Panc1 (cell line): ENCODE results near the gene TTC9B. TPM values are rescaled to one million over a fixed set of nuclear protein-coding genes. Genes with fewer than 3 reads are reported as not detected.

ENCODE experiments used
- ATAC-seq: fragments of 200-7000 bp; cut with Tn5 transposase; 2 replicates; pipeline ENCODE4 v1.9.1; 2020; ENCODE audit warnings: mild to moderate bottlenecking, moderate library complexity
- BruUV-seq: library from RNA; stranded (reverse); fragments of 400-500 nt; replicated peaks from 2 replicates; lab custom pipeline; 2021; lab: Mats Ljungman, UMichigan
- CTCF ChIA-PET: fragments of 300-600 bp; sonication (Branson Sonifier 250); formaldehyde crosslinking; loops from one replicate; lab custom pipeline; 2022; ENCODE audit warnings: antibody characterized with exemption; lab: Charles Lee
- POLR2A ChIA-PET: fragments of 300-600 bp; sonication (Branson Sonifier 250); formaldehyde crosslinking; loops from one replicate; lab custom pipeline; 2022; ENCODE audit warnings: antibody characterized with exemption; lab: Charles Lee
- DNase-seq: peaks from one replicate; pipeline ENCODE4 v3.0.0-alpha.2; 2010; ENCODE audit warnings: low read depth, low spot score
- H3K27ac ChIP-seq: 2 replicates; pipeline ENCODE4 v1.5.1; 2011; ENCODE audit warnings: mild to moderate bottlenecking, low read length, inconsistent platforms
- H3K27me3 ChIP-seq: fragments of 200-500 bp; sonication (Bioruptor generic); 2 replicates; pipeline ENCODE4 v1.6.0; 2014; ENCODE audit warnings: low read length, inconsistent platforms; ENCODE audit not compliant: control insufficient read depth, insufficient read depth
- H3K36me3 ChIP-seq: fragments of 200-500 bp; sonication (Bioruptor generic); 2 replicates; pipeline ENCODE4 v1.5.1; 2014; ENCODE audit warnings: inconsistent platforms, mild to moderate bottlenecking, low read length, moderate library complexity; ENCODE audit not compliant: control insufficient read depth, insufficient read depth
- H3K4me1 ChIP-seq: 2 replicates; pipeline ENCODE4 v1.5.1; 2011; ENCODE audit warnings: inconsistent platforms, mild to moderate bottlenecking, low read length, moderate library complexity; ENCODE audit not compliant: control insufficient read depth, insufficient read depth
- H3K4me3 ChIP-seq, 2 experiments: 2 replicates each; pipeline ENCODE4 v1.5.1; 2011 to 2012; ENCODE audit warnings: low read depth in 2 of 2, low read length in 2 of 2, mild to moderate bottlenecking in 2 of 2, inconsistent platforms in 1 of 2, moderate library complexity in 1 of 2
- H3K9me3 ChIP-seq: fragments of 200-500 bp; sonication (Bioruptor generic); 2 replicates; pipeline ENCODE4 v1.5.1; 2014; ENCODE audit warnings: low read depth, mild to moderate bottlenecking, inconsistent platforms, low read length, moderate library complexity; ENCODE audit not compliant: control insufficient read depth, insufficient read depth
- POLR2AphosphoS5 ChIP-seq: IDR thresholded peaks from 2 replicates; pipeline ENCODE4 v1.6.1; 2012; ENCODE audit warnings: mild to moderate bottlenecking, low read depth, low read length, moderate library complexity
- SIN3A ChIP-seq: IDR thresholded peaks from 2 replicates; pipeline ENCODE4 v1.6.1; 2012; ENCODE audit warnings: low read depth, mild to moderate bottlenecking, low read length, moderate library complexity, borderline replicate concordance; ENCODE audit not compliant: insufficient read depth
- TCF7L2 ChIP-seq: IDR thresholded peaks from 2 replicates; pipeline ENCODE4 v1.6.1; 2011; ENCODE audit warnings: mild to moderate bottlenecking, low read depth, low read length, inconsistent platforms
- in situ Hi-C: cut with HindIII; loops from 2 replicates; pipeline ENCODE4 v1.10.0; 2016; ENCODE audit warnings: low sequenced_read_pairs, low pct_unique_long_range_greater_than_20kb
- intact Hi-C: fragments of 100-400 bp; cut with micrococcal nuclease; formaldehyde crosslinking; loops from one replicate; pipeline ENCODE4 v1.10.0; 2022; ENCODE audit not compliant: unreplicated experiment
- total RNA-seq: library from RNA; stranded (reverse); gene quantifications from one replicate; pipeline ENCODE4 v1.2.1, GENCODE V29; 2021; ENCODE audit not compliant: unreplicated experiment
- TF ChIP-seq, protein P1 (sequence below): fragments of 450-650 bp; IDR thresholded peaks from 2 replicates; pipeline ENCODE4 v1.5.1; 2017; ENCODE audit warnings: mild to moderate bottlenecking
- TF ChIP-seq, protein P2 (sequence below), 2 experiments: IDR thresholded peaks; 2 replicates each; pipeline ENCODE4 v1.6.1; 2011 to 2012; ENCODE audit warnings: low read depth in 2 of 2, control low read depth in 1 of 2, low read length in 1 of 2, mild to moderate bottlenecking in 1 of 2, moderate library complexity in 1 of 2; ENCODE audit not compliant: insufficient read depth in 1 of 2

TTC9B gene
- total RNA-seq, 1 experiment from 2014 or later: 2.3 TPM

DNA sequence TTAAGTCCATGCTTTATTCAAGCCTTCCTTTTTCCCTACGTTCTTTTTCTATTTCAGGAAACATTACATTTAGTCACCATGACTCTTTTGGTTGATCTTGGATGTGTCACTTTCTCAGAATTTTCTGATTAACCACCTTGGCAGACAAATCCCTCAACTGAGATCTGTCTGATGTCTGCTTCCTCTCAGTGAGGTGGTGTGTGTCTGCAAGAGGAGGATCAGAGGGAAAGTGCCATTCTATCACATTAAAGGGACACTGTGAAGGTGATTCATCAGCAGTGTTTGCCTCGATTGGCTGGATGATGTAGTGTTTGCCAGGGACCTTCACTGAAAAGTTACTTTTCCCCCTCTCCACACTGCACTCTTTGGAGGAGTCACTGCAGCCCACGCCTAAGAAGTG lies 11.3 kb upstream of the TTC9B start:
- Histone ChIP-seq H3K9me3 (no peaks in the 10 kb centered on the region), H3K4me3 (no peak overlapping the region), H3K27ac (no peak overlapping the region), H3K4me1 (peaks cover 48% of the 10 kb centered on the region), H3K36me3 (peaks cover 10% of the 10 kb centered on the region; the same call in 1 of the 2 replicates), H3K27me3 (peaks cover 11% of the 10 kb centered on the region; the same call in 1 of the 2 replicates)
- DNase-seq (peak; percentile 100), ATAC-seq (peak; percentile 1; the same call in 1 of the 2 replicates)
- TF ChIP-seq POLR2AphosphoS5 (no peak), TCF7L2 (no peak), SIN3A (no peak)
- TF ChIP-seq, protein P1, sequence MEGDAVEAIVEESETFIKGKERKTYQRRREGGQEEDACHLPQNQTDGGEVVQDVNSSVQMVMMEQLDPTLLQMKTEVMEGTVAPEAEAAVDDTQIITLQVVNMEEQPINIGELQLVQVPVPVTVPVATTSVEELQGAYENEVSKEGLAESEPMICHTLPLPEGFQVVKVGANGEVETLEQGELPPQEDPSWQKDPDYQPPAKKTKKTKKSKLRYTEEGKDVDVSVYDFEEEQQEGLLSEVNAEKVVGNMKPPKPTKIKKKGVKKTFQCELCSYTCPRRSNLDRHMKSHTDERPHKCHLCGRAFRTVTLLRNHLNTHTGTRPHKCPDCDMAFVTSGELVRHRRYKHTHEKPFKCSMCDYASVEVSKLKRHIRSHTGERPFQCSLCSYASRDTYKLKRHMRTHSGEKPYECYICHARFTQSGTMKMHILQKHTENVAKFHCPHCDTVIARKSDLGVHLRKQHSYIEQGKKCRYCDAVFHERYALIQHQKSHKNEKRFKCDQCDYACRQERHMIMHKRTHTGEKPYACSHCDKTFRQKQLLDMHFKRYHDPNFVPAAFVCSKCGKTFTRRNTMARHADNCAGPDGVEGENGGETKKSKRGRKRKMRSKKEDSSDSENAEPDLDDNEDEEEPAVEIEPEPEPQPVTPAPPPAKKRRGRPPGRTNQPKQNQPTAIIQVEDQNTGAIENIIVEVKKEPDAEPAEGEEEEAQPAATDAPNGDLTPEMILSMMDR: no peak
- TF ChIP-seq, protein P2, sequence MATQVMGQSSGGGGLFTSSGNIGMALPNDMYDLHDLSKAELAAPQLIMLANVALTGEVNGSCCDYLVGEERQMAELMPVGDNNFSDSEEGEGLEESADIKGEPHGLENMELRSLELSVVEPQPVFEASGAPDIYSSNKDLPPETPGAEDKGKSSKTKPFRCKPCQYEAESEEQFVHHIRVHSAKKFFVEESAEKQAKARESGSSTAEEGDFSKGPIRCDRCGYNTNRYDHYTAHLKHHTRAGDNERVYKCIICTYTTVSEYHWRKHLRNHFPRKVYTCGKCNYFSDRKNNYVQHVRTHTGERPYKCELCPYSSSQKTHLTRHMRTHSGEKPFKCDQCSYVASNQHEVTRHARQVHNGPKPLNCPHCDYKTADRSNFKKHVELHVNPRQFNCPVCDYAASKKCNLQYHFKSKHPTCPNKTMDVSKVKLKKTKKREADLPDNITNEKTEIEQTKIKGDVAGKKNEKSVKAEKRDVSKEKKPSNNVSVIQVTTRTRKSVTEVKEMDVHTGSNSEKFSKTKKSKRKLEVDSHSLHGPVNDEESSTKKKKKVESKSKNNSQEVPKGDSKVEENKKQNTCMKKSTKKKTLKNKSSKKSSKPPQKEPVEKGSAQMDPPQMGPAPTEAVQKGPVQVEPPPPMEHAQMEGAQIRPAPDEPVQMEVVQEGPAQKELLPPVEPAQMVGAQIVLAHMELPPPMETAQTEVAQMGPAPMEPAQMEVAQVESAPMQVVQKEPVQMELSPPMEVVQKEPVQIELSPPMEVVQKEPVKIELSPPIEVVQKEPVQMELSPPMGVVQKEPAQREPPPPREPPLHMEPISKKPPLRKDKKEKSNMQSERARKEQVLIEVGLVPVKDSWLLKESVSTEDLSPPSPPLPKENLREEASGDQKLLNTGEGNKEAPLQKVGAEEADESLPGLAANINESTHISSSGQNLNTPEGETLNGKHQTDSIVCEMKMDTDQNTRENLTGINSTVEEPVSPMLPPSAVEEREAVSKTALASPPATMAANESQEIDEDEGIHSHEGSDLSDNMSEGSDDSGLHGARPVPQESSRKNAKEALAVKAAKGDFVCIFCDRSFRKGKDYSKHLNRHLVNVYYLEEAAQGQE (IDR thresholded peaks at IDR 0.05; ENCODE audit: insufficient read depth in 1 of 2, low read depth in 2 of 2, low read length in 1 of 2): no peak
- in situ Hi-C loops (loop anchor here (5.0 kb wide), 3 partner anchors 37 to 92 kb away; partner anchors contain the start of gene MAP3K10), intact Hi-C loops (no loop called here)
- no TSS peak for BruUV-seq
- CTCF ChIA-PET: interaction anchor here (0.5 to 3.0 kb wide), 6 partner anchors 15 to 332 kb away, joined by 3 to 30 read pairs (median 4); no protein-coding TSS in a partner anchor
- POLR2A ChIA-PET: interaction anchor here (0.6 to 0.7 kb wide), 2 partner anchors 50 to 108 kb away, joined by 3 to 5 read pairs; no protein-coding TSS in a partner anchor

DNA sequence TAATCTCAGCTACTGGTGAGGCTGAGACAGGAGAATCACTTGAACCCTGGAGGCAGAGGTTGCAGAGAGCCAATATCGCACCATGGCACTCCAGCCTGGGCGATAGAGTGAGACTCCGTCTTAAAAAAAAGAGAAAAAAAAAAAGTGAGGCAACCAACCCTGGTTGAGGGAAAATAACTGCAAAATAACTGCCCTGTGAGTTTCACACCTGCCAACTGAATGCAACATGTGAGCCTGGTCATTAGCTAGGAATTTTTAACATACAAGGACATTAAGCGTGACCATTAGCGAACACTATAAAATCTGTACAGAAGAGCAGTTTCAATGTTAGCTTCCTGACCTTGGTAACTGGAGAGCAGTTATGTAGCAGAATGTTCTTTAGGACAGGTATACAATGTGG lies 10.7 kb upstream of the TTC9B start:
- H3K27me3 ChIP-seq: peaks cover 11% of the 10 kb centered on the region; the same call in 1 of the 2 replicates
- TF ChIP-seq POLR2AphosphoS5 (no peak), TCF7L2 (no peak), SIN3A (no peak)
- TF ChIP-seq, protein P2 (IDR thresholded peaks at IDR 0.05; ENCODE audit: insufficient read depth in 1 of 2, low read depth in 2 of 2, low read length in 1 of 2): no peak
- TF ChIP-seq, protein P1: no peak
- peaks cover 8% of the 10 kb centered on the region; the same call in 1 of the 2 replicates for H3K36me3 ChIP-seq
- ATAC-seq (no peak), DNase-seq (peak; percentile 89)
- BruUV-seq: no TSS peak
- ChIA-PET CTCF (interaction anchor here (0.5 to 5.3 kb wide), 14 partner anchors 9 to 462 kb away, joined by 3 to 62 read pairs (median 5); partner anchors contain the start of gene TTC9B), POLR2A (interaction anchor here (0.5 to 1.7 kb wide), 10 partner anchors 11 to 180 kb away, joined by 3 to 17 read pairs (median 5); no protein-coding TSS in a partner anchor)
- H3K27ac ChIP-seq: no peak overlapping the region
- intact Hi-C loops (no loop called here), in situ Hi-C loops (loop anchor here (5.0 kb wide), 3 partner anchors 37 to 92 kb away; partner anchors contain the start of gene MAP3K10)
- no peak overlapping the region for H3K4me3 ChIP-seq
- H3K4me1 ChIP-seq: peaks cover 48% of the 10 kb centered on the region
- no peaks in the 10 kb centered on the region for H3K9me3 ChIP-seq
